Posterior vena cava (tissue), 2 donors: ENCODE data around the gene TRPC4. TPM values are rescaled to one million over a fixed set of nuclear protein-coding genes. Genes with fewer than 3 reads are reported as not detected.

Experiments used
- DNase-seq: peaks from one replicate; pipeline ENCODE4 v3.0.0-alpha.2; 2020; ENCODE audit warnings: low spot score
- intact Hi-C, 2 donors: fragments of 100-400 bp; cut with DNase I; formaldehyde crosslinking; loops; one replicate each; pipeline versions ENCODE4 v1.14.1 to v1.14.2; 2022 to 2023
- total RNA-seq, 2 donors: library from RNA; stranded (reverse); fragmentation: NEBNext Ultra II Directional; extraction: Animal tissue kit (Norgen Biotek cat#: 25700); gene quantifications; one replicate each; pipeline ENCODE4 v1.2.1, GENCODE V29; 2021
- donor health status: DM: yes; HTN: yes; CAD: no.
- donor health status: DM: yes; HTN: yes; CAD: no.

The TRPC4 gene
- total RNA-seq, 2 donors from 2014 or later = 5.7 to 7.3 TPM

GRCh38 chr13:37681281-37682032, 188.1 kb downstream of the TRPC4 start:
- DNase-seq = no peak
- intact Hi-C loops = no loop called here

- intact Hi-C loops = no loop called here
- no peak for DNase-seq
These were observed 189.4 kb downstream of the TRPC4 start for GRCh38 chr13:37680137-37680536.

- no peak for DNase-seq
- intact Hi-C loops = no loop called here
These were observed 190.5 kb downstream of the TRPC4 start for GRCh38 chr13:37679043-37679442.

- intact Hi-C loops = no loop called here
- DNase-seq = no peak
These were observed 199.7 kb downstream of the TRPC4 start for GRCh38 chr13:37669845-37670244.

- intact Hi-C loops = no loop called here
- DNase-seq = no peak
These were observed 201.9 kb downstream of the TRPC4 start for GRCh38 chr13:37667702-37668101.

- no peak for DNase-seq
- intact Hi-C loops = no loop called here
These were observed 203.5 kb downstream of the TRPC4 start for GRCh38 chr13:37666036-37666435.

- intact Hi-C loops = no loop called here
These were observed 204.2 kb downstream of the TRPC4 start for GRCh38 chr13:37665420-37665819.

GRCh38 chr13:37663724-37664123, 205.8 kb downstream of the TRPC4 start:
- intact Hi-C loops = no loop called here
- no peak for DNase-seq

More at GRCh38 chr13:37665420-37665819, 204.2 kb downstream of the TRPC4 start:
- no peak for DNase-seq

GRCh38 chr13:37662624-37663023, 206.9 kb downstream of the TRPC4 start:
- intact Hi-C loops = no loop called here
- no peak for DNase-seq

GRCh38 chr13:37657956-37658355, 211.6 kb downstream of the TRPC4 start:
- intact Hi-C loops = no loop called here

GRCh38 chr13:37657134-37657533, 212.4 kb downstream of the TRPC4 start:
- intact Hi-C loops = no loop called here
- no peak for DNase-seq

More at GRCh38 chr13:37657956-37658355, 211.6 kb downstream of the TRPC4 start:
- DNase-seq = no peak

- no peak for DNase-seq
These were observed 213.2 kb downstream of the TRPC4 start for GRCh38 chr13:37656247-37656940.

GRCh38 chr13:37652596-37652995, 217.0 kb downstream of the TRPC4 start:
- intact Hi-C loops = no loop called here
- no peak for DNase-seq

More at GRCh38 chr13:37656247-37656940, 213.2 kb downstream of the TRPC4 start:
- intact Hi-C loops = no loop called here

- no peak for DNase-seq
- intact Hi-C loops = no loop called here
These were observed 217.7 kb downstream of the TRPC4 start for GRCh38 chr13:37651891-37652290.

- intact Hi-C loops = no loop called here
- no peak for DNase-seq
These were observed 221.0 kb downstream of the TRPC4 start for GRCh38 chr13:37648609-37649008.

- DNase-seq = no peak
- intact Hi-C loops = no loop called here
These were observed 222.4 kb downstream of the TRPC4 start for GRCh38 chr13:37647031-37647650.

GRCh38 chr13:37646531-37646930, 223.0 kb downstream of the TRPC4 start:
- DNase-seq = no peak

GRCh38 chr13:37645181-37645740, 224.3 kb downstream of the TRPC4 start:
- DNase-seq = no peak
- intact Hi-C loops = loop anchor here in 1 of 2 donors (2.0 kb wide), 1 partner anchor 1044 kb away; no protein-coding TSS in a partner anchor

More at GRCh38 chr13:37646531-37646930, 223.0 kb downstream of the TRPC4 start:
- intact Hi-C loops = no loop called here

- intact Hi-C loops = no loop called here
- DNase-seq = no peak
These were observed 228.2 kb downstream of the TRPC4 start for GRCh38 chr13:37641391-37641790.

GRCh38 chr13:37640499-37640898, 229.1 kb downstream of the TRPC4 start:
- intact Hi-C loops = no loop called here
- no peak for DNase-seq
